Gastroesophageal sphincter (tissue), 3 donors: ENCODE measurements around the gene AKAP12.

Experiments used
- EP300 ChIP-seq: sonication (generic); formaldehyde crosslinking; IDR thresholded peaks from one replicate; pipeline ENCODE4 v1.6.1; 2017; ENCODE audit warnings: antibody characterized with exemption, mild to moderate bottlenecking
- POLR2A ChIP-seq, 2 donors: fragments of 450-650 bp; IDR thresholded peaks; one replicate each; pipeline ENCODE4 v1.6.1; 2017; ENCODE audit warnings: antibody characterized with exemption in 2 of 2, mild to moderate bottlenecking in 2 of 2, moderate library complexity in 1 of 2
- TF ChIP-seq, protein P1 (sequence below), 4 experiments: fragments of 200-600 bp in 2 of 4; fragments of 450-650 bp in 2 of 4; sonication (generic) in 1 of 4; IDR thresholded peaks; one replicate each; pipeline ENCODE4 v1.5.1; 2017 to 2019; ENCODE audit warnings: antibody characterized with exemption in 4 of 4, mild to moderate bottlenecking in 2 of 4, moderate library complexity in 2 of 4

DNA sequence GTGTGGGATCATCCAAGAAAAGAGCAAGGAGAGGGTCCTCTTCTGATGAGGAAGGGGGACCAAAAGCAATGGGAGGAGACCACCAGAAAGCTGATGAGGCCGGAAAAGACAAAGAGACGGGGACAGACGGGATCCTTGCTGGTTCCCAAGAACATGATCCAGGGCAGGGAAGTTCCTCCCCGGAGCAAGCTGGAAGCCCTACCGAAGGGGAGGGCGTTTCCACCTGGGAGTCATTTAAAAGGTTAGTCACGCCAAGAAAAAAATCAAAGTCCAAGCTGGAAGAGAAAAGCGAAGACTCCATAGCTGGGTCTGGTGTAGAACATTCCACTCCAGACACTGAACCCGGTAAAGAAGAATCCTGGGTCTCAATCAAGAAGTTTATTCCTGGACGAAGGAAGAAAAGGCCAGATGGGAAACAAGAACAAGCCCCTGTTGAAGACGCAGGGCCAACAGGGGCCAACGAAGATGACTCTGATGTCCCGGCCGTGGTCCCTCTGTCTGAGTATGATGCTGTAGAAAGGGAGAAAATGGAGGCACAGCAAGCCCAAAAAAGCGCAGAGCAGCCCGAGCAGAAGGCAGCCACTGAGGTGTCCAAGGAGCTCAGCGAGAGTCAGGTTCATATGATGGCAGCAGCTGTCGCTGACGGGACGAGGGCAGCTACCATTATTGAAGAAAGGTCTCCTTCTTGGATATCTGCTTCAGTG is 110.8 kb downstream of the AKAP12 start:
- TF ChIP-seq, protein P1, sequence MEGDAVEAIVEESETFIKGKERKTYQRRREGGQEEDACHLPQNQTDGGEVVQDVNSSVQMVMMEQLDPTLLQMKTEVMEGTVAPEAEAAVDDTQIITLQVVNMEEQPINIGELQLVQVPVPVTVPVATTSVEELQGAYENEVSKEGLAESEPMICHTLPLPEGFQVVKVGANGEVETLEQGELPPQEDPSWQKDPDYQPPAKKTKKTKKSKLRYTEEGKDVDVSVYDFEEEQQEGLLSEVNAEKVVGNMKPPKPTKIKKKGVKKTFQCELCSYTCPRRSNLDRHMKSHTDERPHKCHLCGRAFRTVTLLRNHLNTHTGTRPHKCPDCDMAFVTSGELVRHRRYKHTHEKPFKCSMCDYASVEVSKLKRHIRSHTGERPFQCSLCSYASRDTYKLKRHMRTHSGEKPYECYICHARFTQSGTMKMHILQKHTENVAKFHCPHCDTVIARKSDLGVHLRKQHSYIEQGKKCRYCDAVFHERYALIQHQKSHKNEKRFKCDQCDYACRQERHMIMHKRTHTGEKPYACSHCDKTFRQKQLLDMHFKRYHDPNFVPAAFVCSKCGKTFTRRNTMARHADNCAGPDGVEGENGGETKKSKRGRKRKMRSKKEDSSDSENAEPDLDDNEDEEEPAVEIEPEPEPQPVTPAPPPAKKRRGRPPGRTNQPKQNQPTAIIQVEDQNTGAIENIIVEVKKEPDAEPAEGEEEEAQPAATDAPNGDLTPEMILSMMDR (IDR thresholded peaks at IDR 0.05), result no peak
- TF ChIP-seq EP300 (no peak), POLR2A (IDR thresholded peaks at IDR 0.05) (no peak)
